Neural cell (in vitro differentiated cells): Measurements from ENCODE around the gene ZKSCAN1. TPM values are rescaled to one million over a fixed set of nuclear protein-coding genes. Genes with fewer than 3 reads are reported as not detected.
A peak's percentile ranks its signal among the peaks of the same experiment; 100 is the strongest.

Source experiments
- H2AFZ ChIP-seq: fragments of 200-600, 300-800 bp; sonication (generic), shearing (Covaris generic); 2 replicates; pipeline ENCODE4 v1.6.0; 2014; ENCODE audit warnings: low read depth, mild to moderate bottlenecking, antibody characterized with exemption, low read length, moderate library complexity
- H3F3A ChIP-seq: fragments of 200-600 bp; shearing (Covaris generic); 2 replicates; pipeline ENCODE4 v1.6.1; 2016; ENCODE audit warnings: mild to moderate bottlenecking, moderate library complexity, mixed read lengths, antibody characterized with exemption, low read length; ENCODE audit not compliant: insufficient read depth, poor library complexity, severe bottlenecking
- H3K27ac ChIP-seq: fragments of 200-600, 300-800 bp; sonication (generic), shearing (Covaris generic); 2 replicates; pipeline ENCODE4 v1.5.1; 2014; ENCODE audit warnings: mild to moderate bottlenecking, low read length, moderate library complexity
- H3K27me3 ChIP-seq: fragments of 300-800, 200-600 bp; sonication (generic), shearing (Covaris generic); 2 replicates; pipeline ENCODE4 v1.6.0; 2014; ENCODE audit warnings: mild to moderate bottlenecking, low read depth, low read length, moderate library complexity; ENCODE audit not compliant: insufficient read depth
- H3K36me3 ChIP-seq: fragments of 300-800, 200-600 bp; sonication (generic), shearing (Covaris generic); 2 replicates; pipeline ENCODE4 v1.5.1; 2014; ENCODE audit warnings: mild to moderate bottlenecking, antibody characterized with exemption, low read length, moderate library complexity; ENCODE audit not compliant: insufficient read depth
- H3K4me2 ChIP-seq: fragments of 300-800, 200-600 bp; sonication (generic), shearing (Covaris generic); 2 replicates; pipeline ENCODE4 v1.6.0; 2014; ENCODE audit warnings: mild to moderate bottlenecking, low read length
- H3K4me3 ChIP-seq: fragments of 300-800, 200-600 bp; sonication (generic), shearing (Covaris generic); 2 replicates; pipeline ENCODE4 v1.5.1; 2014; ENCODE audit warnings: mild to moderate bottlenecking, low read length, moderate library complexity
- H3K79me2 ChIP-seq: fragments of 200-600 bp; shearing (Covaris generic); replicated peaks from 2 replicates; pipeline ENCODE4 v1.6.0; 2014; ENCODE audit warnings: mild to moderate bottlenecking, low read length, moderate library complexity; ENCODE audit not compliant: insufficient read depth
- H3K9ac ChIP-seq: fragments of 300-800, 200-600 bp; sonication (generic), shearing (Covaris generic); 2 replicates; pipeline ENCODE4 v1.6.1; 2016; ENCODE audit warnings: mild to moderate bottlenecking, low read length, mixed read lengths
- H3K9me2 ChIP-seq: fragments of 200-600 bp; shearing (Covaris generic); 2 replicates; pipeline ENCODE4 v1.6.1; 2016; ENCODE audit warnings: mild to moderate bottlenecking, low read length, mixed read lengths; ENCODE audit not compliant: insufficient read depth
- H3K9me3 ChIP-seq: fragments of 200-600, 300-800 bp; sonication (generic), shearing (Covaris generic); 2 replicates; pipeline ENCODE4 v1.6.1; 2016; ENCODE audit warnings: mild to moderate bottlenecking, mixed run types, low read length, moderate library complexity, mixed read lengths
- H4K20me1 ChIP-seq: fragments of 200-600 bp; shearing (Covaris generic); 2 replicates; pipeline ENCODE4 v1.6.1; 2016; ENCODE audit warnings: mild to moderate bottlenecking, mixed run types; ENCODE audit not compliant: insufficient read depth
- CTCF ChIP-seq: fragments of 450-650 bp; IDR thresholded peaks from 2 replicates; pipeline ENCODE4 v1.5.1; 2014; ENCODE audit warnings: antibody characterized with exemption, mild to moderate bottlenecking, moderate library complexity; ENCODE audit not compliant: poor library complexity, severe bottlenecking
- EZH2 ChIP-seq: fragments of 200-600, 300-800 bp; shearing (Covaris generic), sonication (generic); IDR thresholded peaks from 2 replicates; pipeline ENCODE4 v1.6.1; 2014; ENCODE audit warnings: antibody characterized with exemption, low read length, borderline replicate concordance, mild to moderate bottlenecking; ENCODE audit not compliant: insufficient read depth, poor library complexity, severe bottlenecking
- MXI1 ChIP-seq: fragments of 450-650 bp; conservative IDR thresholded peaks from 2 replicates; pipeline ENCODE4 v1.6.1; 2014; ENCODE audit warnings: antibody characterized with exemption, mild to moderate bottlenecking; ENCODE audit not compliant: poor library complexity, severe bottlenecking
- POLR2AphosphoS5 ChIP-seq: IDR thresholded peaks from 2 replicates; pipeline ENCODE4 v1.6.1; 2012
- RAD21 ChIP-seq: fragments of 450-650 bp; conservative IDR thresholded peaks from 2 replicates; pipeline ENCODE4 v1.6.1; 2014; ENCODE audit warnings: antibody characterized with exemption, mild to moderate bottlenecking, moderate library complexity
- SMC3 ChIP-seq: fragments of 450-650 bp; conservative IDR thresholded peaks from 2 replicates; pipeline ENCODE4 v1.6.1; 2014; ENCODE audit warnings: antibody characterized with exemption, mild to moderate bottlenecking, moderate library complexity; ENCODE audit not compliant: poor library complexity
- TAF1 ChIP-seq: IDR thresholded peaks from 2 replicates; pipeline ENCODE4 v1.6.1; 2012; ENCODE audit warnings: low read depth
- polyA plus RNA-seq: library from polyadenylated mRNA; depleted of rRNA; stranded (reverse); fragments of >200 nt; gene quantifications from 2 replicates; pipeline ENCODE4 v1.2.3, GENCODE V29; 2014
- TF ChIP-seq, protein P1 (sequence below): IDR thresholded peaks from 2 replicates; pipeline ENCODE4 v1.6.1; 2012; ENCODE audit warnings: borderline replicate concordance

ZKSCAN1 gene
- polyA plus RNA-seq, 1 donor from 2014 or later = 26.6 TPM

- Histone ChIP-seq H3K9me2 (no peaks in the 10 kb centered on the region), H3K27me3 (no peaks in the 10 kb centered on the region), H3F3A (no peaks in the 10 kb centered on the region), H3K79me2 (peaks cover 4% of the 10 kb centered on the region), H3K4me3 (peak overlapping the region; percentile 90), H3K4me2 (peak overlapping the region; percentile 56), H3K36me3 (no peaks in the 10 kb centered on the region), H3K9ac (peak overlapping the region; percentile 82), H3K9me3 (no peaks in the 10 kb centered on the region), H3K27ac (peak overlapping the region; percentile 83), H2AFZ (no peak overlapping the region), H4K20me1 (no peaks in the 10 kb centered on the region)
- no peak for TF ChIP-seq RAD21
- TF ChIP-seq SMC3 = no peak
- TF ChIP-seq POLR2AphosphoS5 = no peak
- no peak for TF ChIP-seq EZH2
These were observed 74.2 kb downstream of the ZKSCAN1 start for GRCh38 chr7:100089458-100090196.

DNA sequence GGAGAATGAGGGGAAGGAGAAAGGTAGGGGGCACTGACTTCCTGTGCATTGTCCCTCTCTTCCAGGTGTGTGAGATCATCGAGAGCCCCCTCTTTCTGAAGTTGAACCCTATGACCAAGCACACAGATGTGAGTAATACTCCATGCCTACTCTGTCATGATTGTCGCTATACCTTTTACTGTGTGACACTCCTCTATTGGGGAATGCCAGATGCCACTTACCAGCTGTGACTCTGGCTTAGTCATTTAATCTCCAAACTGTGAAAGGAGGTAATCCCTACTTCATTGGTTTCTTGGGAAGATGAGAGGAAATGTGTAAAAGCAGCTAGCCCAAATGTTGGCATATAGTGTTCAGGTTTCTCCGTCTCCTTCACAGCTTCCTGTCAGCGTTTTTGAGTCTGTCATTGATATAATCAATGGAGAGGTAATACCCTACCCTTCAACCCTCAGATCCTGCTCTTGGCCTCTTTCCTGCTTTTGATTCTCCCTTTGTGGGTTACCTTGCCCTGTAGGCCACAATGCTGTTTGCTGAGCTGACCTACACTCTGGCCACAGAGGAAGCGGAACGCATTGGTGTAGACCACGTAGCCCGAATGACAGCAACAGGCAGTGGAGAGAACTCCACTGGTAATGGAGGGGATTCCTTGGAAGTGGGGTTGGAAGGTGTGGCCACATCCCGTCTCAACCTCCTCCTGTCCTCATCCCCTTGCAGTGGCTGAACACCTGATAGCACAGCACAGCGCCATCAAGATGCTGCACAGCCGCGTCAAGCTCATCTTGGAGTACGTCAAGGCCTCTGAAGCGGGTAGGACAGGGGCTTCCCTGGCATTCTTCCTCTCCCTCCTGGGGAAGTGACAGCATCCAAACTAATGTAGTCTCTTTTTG, 75.4 kb downstream of the ZKSCAN1 start:
- H3K27me3 ChIP-seq = no peaks in the 10 kb centered on the region
- peaks cover 4% of the 10 kb centered on the region for H3K79me2 ChIP-seq
- TF ChIP-seq TAF1 = no peak
- TF ChIP-seq RAD21 = no peak
- TF ChIP-seq CTCF = no peak
- TF ChIP-seq MXI1 = no peak
- TF ChIP-seq, protein P1, sequence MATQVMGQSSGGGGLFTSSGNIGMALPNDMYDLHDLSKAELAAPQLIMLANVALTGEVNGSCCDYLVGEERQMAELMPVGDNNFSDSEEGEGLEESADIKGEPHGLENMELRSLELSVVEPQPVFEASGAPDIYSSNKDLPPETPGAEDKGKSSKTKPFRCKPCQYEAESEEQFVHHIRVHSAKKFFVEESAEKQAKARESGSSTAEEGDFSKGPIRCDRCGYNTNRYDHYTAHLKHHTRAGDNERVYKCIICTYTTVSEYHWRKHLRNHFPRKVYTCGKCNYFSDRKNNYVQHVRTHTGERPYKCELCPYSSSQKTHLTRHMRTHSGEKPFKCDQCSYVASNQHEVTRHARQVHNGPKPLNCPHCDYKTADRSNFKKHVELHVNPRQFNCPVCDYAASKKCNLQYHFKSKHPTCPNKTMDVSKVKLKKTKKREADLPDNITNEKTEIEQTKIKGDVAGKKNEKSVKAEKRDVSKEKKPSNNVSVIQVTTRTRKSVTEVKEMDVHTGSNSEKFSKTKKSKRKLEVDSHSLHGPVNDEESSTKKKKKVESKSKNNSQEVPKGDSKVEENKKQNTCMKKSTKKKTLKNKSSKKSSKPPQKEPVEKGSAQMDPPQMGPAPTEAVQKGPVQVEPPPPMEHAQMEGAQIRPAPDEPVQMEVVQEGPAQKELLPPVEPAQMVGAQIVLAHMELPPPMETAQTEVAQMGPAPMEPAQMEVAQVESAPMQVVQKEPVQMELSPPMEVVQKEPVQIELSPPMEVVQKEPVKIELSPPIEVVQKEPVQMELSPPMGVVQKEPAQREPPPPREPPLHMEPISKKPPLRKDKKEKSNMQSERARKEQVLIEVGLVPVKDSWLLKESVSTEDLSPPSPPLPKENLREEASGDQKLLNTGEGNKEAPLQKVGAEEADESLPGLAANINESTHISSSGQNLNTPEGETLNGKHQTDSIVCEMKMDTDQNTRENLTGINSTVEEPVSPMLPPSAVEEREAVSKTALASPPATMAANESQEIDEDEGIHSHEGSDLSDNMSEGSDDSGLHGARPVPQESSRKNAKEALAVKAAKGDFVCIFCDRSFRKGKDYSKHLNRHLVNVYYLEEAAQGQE = no peak
- no peak for TF ChIP-seq EZH2
- no peaks in the 10 kb centered on the region for H3K9me2 ChIP-seq
- no peak overlapping the region for H3K4me2 ChIP-seq
- no peak overlapping the region for H3K4me3 ChIP-seq
- no peak overlapping the region for H3K27ac ChIP-seq
- H4K20me1 ChIP-seq = no peaks in the 10 kb centered on the region
- H3K9me3 ChIP-seq = no peaks in the 10 kb centered on the region
- peaks cover 5% of the 10 kb centered on the region for H3K36me3 ChIP-seq
- no peak overlapping the region for H2AFZ ChIP-seq
- H3K9ac ChIP-seq = no peak overlapping the region
- no peaks in the 10 kb centered on the region for H3F3A ChIP-seq

Other genes starting within 250 kb of the ZKSCAN1 start
- gene CYP3A4, start 231.4 kb upstream of the ZKSCAN1 start, polyA plus RNA-seq = not detected in 2 replicates
- gene CYP3A43, start 187.6 kb upstream of the ZKSCAN1 start, polyA plus RNA-seq = 0.48 TPM in 1 of 2 replicates, not detected in the other
- not detected in 2 replicates for gene OR2AE1, start 138.6 kb upstream of the ZKSCAN1 start, polyA plus RNA-seq
- not detected in 2 replicates for gene TRIM4, start 96.1 kb upstream of the ZKSCAN1 start, polyA plus RNA-seq
- not detected in 2 replicates for gene GJC3, start 86.0 kb upstream of the ZKSCAN1 start, polyA plus RNA-seq
- gene AZGP1, start 39.6 kb upstream of the ZKSCAN1 start, polyA plus RNA-seq = not detected in 2 replicates
- 26.0 and 27.6 TPM in 2 replicates for gene ZSCAN21, start 34.2 kb downstream of the ZKSCAN1 start, polyA plus RNA-seq
- 57.2 and 71.2 TPM in 2 replicates for gene ZNF3, start 66.1 kb downstream of the ZKSCAN1 start, polyA plus RNA-seq
- 57.1 and 89.2 TPM in 2 replicates for gene COPS6, start 73.4 kb downstream of the ZKSCAN1 start, polyA plus RNA-seq
- gene MCM7, start 85.8 kb downstream of the ZKSCAN1 start, polyA plus RNA-seq = 118 and 146 TPM in 2 replicates
- gene AP4M1, start 86.0 kb downstream of the ZKSCAN1 start, polyA plus RNA-seq = 78.9 and 100 TPM in 2 replicates
- gene TAF6, start 103.8 kb downstream of the ZKSCAN1 start, polyA plus RNA-seq = 23.4 and 40.3 TPM in 2 replicates
- 35.8 and 42.1 TPM in 2 replicates for gene CNPY4, start 104.0 kb downstream of the ZKSCAN1 start, polyA plus RNA-seq
- 6.4 and 10.1 TPM in 2 replicates for gene MBLAC1, start 111.4 kb downstream of the ZKSCAN1 start, polyA plus RNA-seq
- 331 and 333 TPM in 2 replicates for gene LAMTOR4, start 133.3 kb downstream of the ZKSCAN1 start, polyA plus RNA-seq
- gene TRAPPC14, start 143.1 kb downstream of the ZKSCAN1 start, polyA plus RNA-seq = 26.7 and 43.5 TPM in 2 replicates
- gene GAL3ST4, start 153.0 kb downstream of the ZKSCAN1 start, polyA plus RNA-seq = 47.0 and 58.7 TPM in 2 replicates
- gene GPC2, start 161.8 kb downstream of the ZKSCAN1 start, polyA plus RNA-seq = 506 and 594 TPM in 2 replicates
- gene STAG3, start 162.3 kb downstream of the ZKSCAN1 start, polyA plus RNA-seq = 0.64 TPM in 1 of 2 replicates, not detected in the other
- 0.16 TPM in 1 of 2 replicates, not detected in the other for gene PVRIG, start 204.4 kb downstream of the ZKSCAN1 start, polyA plus RNA-seq